T-helper 17 cell (primary cell): ENCODE results near the gene LCE3C. TPM values are rescaled to one million over a fixed set of nuclear protein-coding genes. Genes with fewer than 3 reads are reported as not detected.
"Not testable (repeated sequence)": the region's sequence is repeated elsewhere in the genome, so short reads cannot be mapped to it uniquely, and the experiment has no call there.

ENCODE experiments used
- ATAC-seq: fragments of 150-1000 bp; cut with Tn5 transposase; 2 replicates; pipeline ENCODE4 v1.10.0; 2021; ENCODE audit warnings: mild to moderate bottlenecking, moderate library complexity
- DNase-seq, 3 donors: peaks; one replicate each; pipeline versions ENCODE4 v3.0.0 to v3.0.0-alpha.2; 2020 to 2021
- H3K9me3 ChIP-seq: one replicate; pipeline ENCODE4 v1.7.0; 2013; ENCODE audit warnings: low read length, mild to moderate bottlenecking; ENCODE audit not compliant: control insufficient read depth, poor library complexity, severe bottlenecking
- H3K27ac Mint-ChIP-seq: one replicate; pipeline ENCODE4 v1.8.0; 2022; ENCODE audit warnings: mild to moderate bottlenecking, moderate library complexity, mixed read lengths
- H3K27me3 Mint-ChIP-seq: one replicate; pipeline ENCODE4 v1.8.0; 2022; ENCODE audit warnings: mixed read lengths
- H3K36me3 Mint-ChIP-seq: one replicate; pipeline ENCODE4 v1.8.0; 2022; ENCODE audit warnings: low read depth, mixed read lengths
- H3K4me1 Mint-ChIP-seq: one replicate; pipeline ENCODE4 v1.8.0; 2022; ENCODE audit warnings: mild to moderate bottlenecking, mixed read lengths
- H3K4me3 Mint-ChIP-seq: one replicate; pipeline ENCODE4 v1.8.0; 2022; ENCODE audit warnings: mild to moderate bottlenecking, moderate library complexity, mixed read lengths
- total RNA-seq, 4 donors: library from RNA in 2 of 4; stranded (reverse) in 2 of 4; gene quantifications; one replicate each; pipeline ENCODE4 v1.2.3 and lab custom pipeline; 2022 to 2026

The LCE3C gene
- total RNA-seq (not detected), total RNA-seq (lab: John Stamatoyannopoulos, UW) (0 reads per million in 2 donors)

- ATAC-seq (no peak), DNase-seq (no peak)
- H3K9me3 ChIP-seq: peaks cover 3% of the 10 kb centered on the region
- Mint-ChIP-seq H3K27ac (no peak within 1 kb of the TSS), H3K36me3 (no peaks in the 10 kb centered on the region), H3K4me3 (no peak within 1 kb of the TSS), H3K27me3 (peaks cover 41% of the 10 kb centered on the region), H3K4me1 (no peaks in the 10 kb centered on the region)
These were observed at the start of gene LCE3C for GRCh38 chr1:152599934-152600333. TSS of gene LCE3C (plus strand) at chr1:152600234. CDS start at chr1:152600732, 498 bp downstream.

GRCh38 chr1:152565115-152565514 lies 34.9 kb upstream of the LCE3C start:
- peaks cover 5% of the 10 kb centered on the region for H3K27me3 Mint-ChIP-seq
- H3K9me3 ChIP-seq: peaks cover 3% of the 10 kb centered on the region
- H3K36me3 Mint-ChIP-seq: peaks cover 3% of the 10 kb centered on the region
- ATAC-seq (no peak), DNase-seq (no peak)
- H3K4me1 Mint-ChIP-seq: no peaks in the 10 kb centered on the region
- no peak overlapping the region for H3K4me3 Mint-ChIP-seq
- H3K27ac Mint-ChIP-seq: no peak overlapping the region

GRCh38 chr1:152565535-152566215 lies 34.4 kb upstream of the LCE3C start:
- H3K9me3 ChIP-seq: peaks cover 3% of the 10 kb centered on the region
- DNase-seq (no peak), ATAC-seq (no peak)
- Mint-ChIP-seq H3K36me3 (peaks cover 3% of the 10 kb centered on the region), H3K27me3 (peaks cover 5% of the 10 kb centered on the region), H3K4me1 (no peaks in the 10 kb centered on the region), H3K4me3 (no peak overlapping the region), H3K27ac (no peak overlapping the region)

GRCh38 chr1:152566681-152567080 lies 33.4 kb upstream of the LCE3C start, which contains the start of gene LCE3E:
TSS of gene LCE3E (minus strand) at chr1:152566780. CDS start at chr1:152566208, 572 bp downstream.
- no peak within 1 kb of the TSS for H3K4me3 Mint-ChIP-seq
- ATAC-seq: no peak

GRCh38 chr1:152577168-152577567 lies 22.9 kb upstream of the LCE3C start:
- Mint-ChIP-seq H3K4me3 (no peak overlapping the region), H3K4me1 (no peaks in the 10 kb centered on the region), H3K36me3 (peaks cover 6% of the 10 kb centered on the region), H3K27ac (no peak overlapping the region), H3K27me3 (peaks cover 79% of the 10 kb centered on the region)
- H3K9me3 ChIP-seq: no peaks in the 10 kb centered on the region
- no peak for ATAC-seq
- no peak for DNase-seq

More at GRCh38 chr1:152566681-152567080, 33.4 kb upstream of the LCE3C start, which contains the start of gene LCE3E:
- Mint-ChIP-seq H3K4me1 (no peaks in the 10 kb centered on the region), H3K27me3 (peaks cover 15% of the 10 kb centered on the region), H3K36me3 (peaks cover 6% of the 10 kb centered on the region), H3K27ac (no peak within 1 kb of the TSS)
- H3K9me3 ChIP-seq: peaks cover 3% of the 10 kb centered on the region
- no peak for DNase-seq

GRCh38 chr1:152579526-152579925 lies 20.5 kb upstream of the LCE3C start:
- DNase-seq, H3K36me3 Mint-ChIP-seq, H3K9me3 ChIP-seq, H3K4me3 Mint-ChIP-seq, H3K4me1 Mint-ChIP-seq, ATAC-seq, H3K27ac Mint-ChIP-seq: not testable (repeated sequence)
- H3K27me3 Mint-ChIP-seq: peaks cover 71% of the 10 kb centered on the region

GRCh38 chr1:152580433-152580832 lies 19.6 kb upstream of the LCE3C start, which contains the start of gene LCE3D:
TSS of gene LCE3D (minus strand) at chr1:152580516. CDS start at chr1:152579936, 580 bp downstream.
- Mint-ChIP-seq H3K36me3 (no peaks in the 10 kb centered on the region), H3K27ac (no peak within 1 kb of the TSS)
- no peaks in the 10 kb centered on the region for H3K9me3 ChIP-seq

GRCh38 chr1:152582647-152583046 lies 17.4 kb upstream of the LCE3C start:
- H3K4me3 Mint-ChIP-seq: no peak overlapping the region
- H3K36me3 Mint-ChIP-seq: peaks cover 2% of the 10 kb centered on the region
- no peaks in the 10 kb centered on the region for H3K9me3 ChIP-seq
- no peak for DNase-seq
- H3K4me1 Mint-ChIP-seq: no peaks in the 10 kb centered on the region
- H3K27ac Mint-ChIP-seq: no peak overlapping the region
- ATAC-seq: no peak
- H3K27me3 Mint-ChIP-seq: peaks cover 54% of the 10 kb centered on the region

More at GRCh38 chr1:152580433-152580832, 19.6 kb upstream of the LCE3C start, which contains the start of gene LCE3D:
- ATAC-seq: no peak
- Mint-ChIP-seq H3K4me3 (no peak within 1 kb of the TSS), H3K27me3 (peaks cover 62% of the 10 kb centered on the region), H3K4me1 (no peaks in the 10 kb centered on the region)
- DNase-seq: no peak

- Mint-ChIP-seq H3K27ac (no peak overlapping the region), H3K4me3 (no peak overlapping the region), H3K27me3 (peaks cover 31% of the 10 kb centered on the region), H3K4me1 (no peaks in the 10 kb centered on the region), H3K36me3 (peaks cover 2% of the 10 kb centered on the region)
- DNase-seq (no peak), ATAC-seq (no peak)
- H3K9me3 ChIP-seq: no peaks in the 10 kb centered on the region
These were observed 14.4 kb upstream of the LCE3C start for GRCh38 chr1:152585586-152585985.

GRCh38 chr1:152596986-152597385 lies 3.0 kb upstream of the LCE3C start:
- no peak for DNase-seq
- peaks cover 16% of the 10 kb centered on the region for H3K27me3 Mint-ChIP-seq
- H3K4me1 Mint-ChIP-seq: no peaks in the 10 kb centered on the region
- peaks cover 3% of the 10 kb centered on the region for H3K9me3 ChIP-seq
- H3K4me3 Mint-ChIP-seq: no peak overlapping the region
- ATAC-seq: no peak
- no peaks in the 10 kb centered on the region for H3K36me3 Mint-ChIP-seq
- no peak overlapping the region for H3K27ac Mint-ChIP-seq

GRCh38 chr1:152613511-152613910 lies 13.5 kb downstream of the LCE3C start, which contains the start of gene LCE3B:
TSS of gene LCE3B (plus strand) at chr1:152613811. CDS start at chr1:152613811, 0 bp downstream.
- DNase-seq (no peak), ATAC-seq (no peak)
- Mint-ChIP-seq H3K4me3 (no peak within 1 kb of the TSS), H3K27me3 (peaks cover 54% of the 10 kb centered on the region), H3K36me3 (peaks cover 3% of the 10 kb centered on the region), H3K27ac (no peak within 1 kb of the TSS), H3K4me1 (no peaks in the 10 kb centered on the region)
- no peaks in the 10 kb centered on the region for H3K9me3 ChIP-seq

GRCh38 chr1:152621993-152622392 lies 22.0 kb downstream of the LCE3C start:
- Mint-ChIP-seq H3K4me3 (no peak overlapping the region), H3K27me3 (peaks cover 38% of the 10 kb centered on the region), H3K36me3 (no peaks in the 10 kb centered on the region), H3K4me1 (peaks cover 3% of the 10 kb centered on the region), H3K27ac (no peak overlapping the region)
- no peak for ATAC-seq
- no peaks in the 10 kb centered on the region for H3K9me3 ChIP-seq
- DNase-seq: no peak

- no peak for DNase-seq
- no peaks in the 10 kb centered on the region for H3K36me3 Mint-ChIP-seq
- no peak within 1 kb of the TSS for H3K27ac Mint-ChIP-seq
- no peak within 1 kb of the TSS for H3K4me3 Mint-ChIP-seq
- no peaks in the 10 kb centered on the region for H3K9me3 ChIP-seq
- peaks cover 3% of the 10 kb centered on the region for H3K4me1 Mint-ChIP-seq
- H3K27me3 Mint-ChIP-seq: peaks cover 44% of the 10 kb centered on the region
- no peak for ATAC-seq
These were observed 22.8 kb downstream of the LCE3C start, which contains the start of gene LCE3A for GRCh38 chr1:152622803-152623202. TSS of gene LCE3A (minus strand) at chr1:152623103. CDS start at chr1:152623103, 0 bp downstream.
